ENCODE measurements around the gene FYB1.

FYB1 gene

GRCh38 chr5:39143151-39143860 lies 76.1 kb downstream of the FYB1 start:
- Histone ChIP-seq H3K36me3 (ENCODE audit: control insufficient read depth in 1 of 2, insufficient read depth in 2 of 2, low read length in 2 of 2) (no peaks in the 10 kb centered on the region), H3K9ac (ENCODE audit: low read depth in 1 of 2, low read length in 2 of 2) (no peak overlapping the region), H3K27ac (ENCODE audit: low read depth, low read length) (no peak overlapping the region), H3K9me3 (ENCODE audit: control insufficient read depth in 1 of 2, low read length in 2 of 2) (no peaks in the 10 kb centered on the region), H3K4me1 (ENCODE audit: control insufficient read depth in 1 of 2, insufficient read depth in 2 of 2, low read length in 2 of 2) (no peaks in the 10 kb centered on the region), H3K4me3 (ENCODE audit: low read depth in 1 of 2, low read length in 2 of 2) (no peak overlapping the region), H3K27me3 (ENCODE audit: control insufficient read depth in 1 of 2, insufficient read depth in 2 of 2, low read length in 2 of 2) (no peaks in the 10 kb centered on the region)

GRCh38 chr5:39140558-39141168 lies 78.7 kb downstream of the FYB1 start:
- Histone ChIP-seq H3K4me1 (ENCODE audit: control insufficient read depth in 1 of 2, insufficient read depth in 2 of 2, low read length in 2 of 2) (no peaks in the 10 kb centered on the region), H3K9me3 (ENCODE audit: control insufficient read depth in 1 of 2, low read length in 2 of 2) (no peaks in the 10 kb centered on the region), H3K27me3 (ENCODE audit: control insufficient read depth in 1 of 2, insufficient read depth in 2 of 2, low read length in 2 of 2) (no peaks in the 10 kb centered on the region), H3K4me3 (ENCODE audit: low read depth in 1 of 2, low read length in 2 of 2) (no peak overlapping the region), H3K9ac (ENCODE audit: low read depth in 1 of 2, low read length in 2 of 2) (no peak overlapping the region), H3K27ac (ENCODE audit: low read depth, low read length) (no peak overlapping the region), H3K36me3 (ENCODE audit: control insufficient read depth in 1 of 2, insufficient read depth in 2 of 2, low read length in 2 of 2) (peaks cover 0 to 2% of the 10 kb centered on the region in 2 donors)

GRCh38 chr5:39138892-39139291 lies 80.5 kb downstream of the FYB1 start:
- Histone ChIP-seq H3K9ac (ENCODE audit: low read depth in 1 of 2, low read length in 2 of 2) (no peak overlapping the region), H3K4me3 (ENCODE audit: low read depth in 1 of 2, low read length in 2 of 2) (no peak overlapping the region), H3K9me3 (ENCODE audit: control insufficient read depth in 1 of 2, low read length in 2 of 2) (no peaks in the 10 kb centered on the region), H3K36me3 (ENCODE audit: control insufficient read depth in 1 of 2, insufficient read depth in 2 of 2, low read length in 2 of 2) (peaks cover 0 to 6% of the 10 kb centered on the region in 2 donors), H3K4me1 (ENCODE audit: control insufficient read depth in 1 of 2, insufficient read depth in 2 of 2, low read length in 2 of 2) (no peaks in the 10 kb centered on the region), H3K27ac (ENCODE audit: low read depth, low read length) (no peak overlapping the region), H3K27me3 (ENCODE audit: control insufficient read depth in 1 of 2, insufficient read depth in 2 of 2, low read length in 2 of 2) (no peaks in the 10 kb centered on the region)

DNA sequence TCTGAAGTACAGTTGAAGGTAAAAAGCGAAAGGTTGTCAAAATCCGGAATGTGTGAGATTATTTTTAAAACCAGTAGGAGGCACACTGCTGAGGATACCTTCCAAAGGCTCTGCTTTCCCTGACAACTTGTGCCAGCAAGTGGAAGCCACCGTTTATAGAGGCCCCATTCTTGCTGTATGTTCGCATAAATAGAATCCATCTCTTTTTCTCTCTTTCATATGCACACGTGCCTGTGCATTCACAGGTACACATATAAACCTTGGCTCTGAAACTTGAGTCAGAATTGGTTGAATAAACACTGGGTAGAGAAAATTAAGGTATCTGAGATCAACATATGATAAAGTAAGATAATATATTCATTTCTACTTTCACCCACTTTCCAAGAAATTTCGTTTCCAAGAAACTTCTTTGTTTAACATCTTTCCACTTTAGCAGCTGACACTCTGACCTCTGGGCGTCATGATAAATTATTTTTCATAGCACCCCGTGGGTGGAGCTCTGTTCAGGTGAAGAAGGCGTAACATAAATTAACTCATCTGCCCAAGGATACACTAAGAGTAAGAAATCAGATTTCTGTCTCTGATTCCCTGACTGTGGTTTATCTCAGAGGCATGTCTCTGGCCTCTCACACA lies 81.4 kb downstream of the FYB1 start:
- H3K9ac ChIP-seq (ENCODE audit: low read depth in 1 of 2, low read length in 2 of 2), result no peak overlapping the region
- no peaks in the 10 kb centered on the region for H3K4me1 ChIP-seq (ENCODE audit: control insufficient read depth in 1 of 2, insufficient read depth in 2 of 2, low read length in 2 of 2)
- no peaks in the 10 kb centered on the region for H3K9me3 ChIP-seq (ENCODE audit: control insufficient read depth in 1 of 2, low read length in 2 of 2)
- H3K4me3 ChIP-seq (ENCODE audit: low read depth in 1 of 2, low read length in 2 of 2), result no peak overlapping the region
- H3K27ac ChIP-seq (ENCODE audit: low read depth, low read length), result no peak overlapping the region
- H3K36me3 ChIP-seq (ENCODE audit: control insufficient read depth in 1 of 2, insufficient read depth in 2 of 2, low read length in 2 of 2), result peaks cover 0 to 6% of the 10 kb centered on the region in 2 donors
- no peaks in the 10 kb centered on the region for H3K27me3 ChIP-seq (ENCODE audit: control insufficient read depth in 1 of 2, insufficient read depth in 2 of 2, low read length in 2 of 2)

DNA sequence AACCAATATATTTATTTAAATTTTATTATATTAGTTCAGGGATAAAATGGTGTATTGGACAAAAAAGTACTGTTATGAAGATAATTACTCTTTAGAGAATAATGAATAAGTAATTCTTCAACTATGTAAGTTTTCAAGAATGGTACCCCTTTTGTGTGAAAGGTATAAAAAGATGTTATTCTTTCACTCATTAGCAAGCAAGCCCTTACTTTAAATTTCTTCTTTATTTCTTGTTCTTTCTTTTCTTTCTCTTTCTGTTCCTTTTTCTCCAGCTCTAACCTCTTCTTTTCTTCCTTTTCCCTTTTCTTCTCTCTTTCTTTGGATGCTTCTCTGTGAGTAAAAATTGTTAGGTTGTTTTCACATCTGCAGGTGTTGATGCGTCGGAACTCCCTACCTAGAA lies 82.0 kb downstream of the FYB1 start:
- no peaks in the 10 kb centered on the region for H3K27me3 ChIP-seq (ENCODE audit: control insufficient read depth in 1 of 2, insufficient read depth in 2 of 2, low read length in 2 of 2)
- H3K27ac ChIP-seq (ENCODE audit: low read depth, low read length), result no peak overlapping the region
- no peak overlapping the region for H3K4me3 ChIP-seq (ENCODE audit: low read depth in 1 of 2, low read length in 2 of 2)
- H3K36me3 ChIP-seq (ENCODE audit: control insufficient read depth in 1 of 2, insufficient read depth in 2 of 2, low read length in 2 of 2), result peaks cover 0 to 6% of the 10 kb centered on the region in 2 donors
- no peak overlapping the region for H3K9ac ChIP-seq (ENCODE audit: low read depth in 1 of 2, low read length in 2 of 2)
- H3K4me1 ChIP-seq (ENCODE audit: control insufficient read depth in 1 of 2, insufficient read depth in 2 of 2, low read length in 2 of 2), result no peaks in the 10 kb centered on the region
- H3K9me3 ChIP-seq (ENCODE audit: control insufficient read depth in 1 of 2, low read length in 2 of 2), result no peaks in the 10 kb centered on the region

DNA sequence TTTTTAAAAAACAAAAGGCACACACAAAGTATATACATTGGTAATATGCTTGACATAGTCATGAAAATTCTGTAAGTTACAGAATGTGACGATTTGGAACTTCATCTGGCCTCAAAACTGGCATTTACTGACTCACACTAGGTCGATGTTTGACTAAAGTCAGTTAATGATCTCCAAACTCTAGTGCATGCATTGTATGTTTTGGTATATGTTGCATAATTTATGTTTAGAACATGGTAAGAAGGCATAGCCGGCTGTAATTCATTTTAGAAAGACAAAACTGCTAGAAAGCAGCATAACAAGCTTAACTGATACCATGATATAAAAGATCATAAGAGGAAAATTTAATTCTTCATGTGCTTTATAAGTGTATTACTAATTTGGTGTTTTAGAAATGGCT lies 86.6 kb downstream of the FYB1 start:
- peaks cover 0 to 6% of the 10 kb centered on the region in 2 donors for H3K36me3 ChIP-seq (ENCODE audit: control insufficient read depth in 1 of 2, insufficient read depth in 2 of 2, low read length in 2 of 2)
- H3K9ac ChIP-seq (ENCODE audit: low read depth in 1 of 2, low read length in 2 of 2), result no peak overlapping the region
- no peak overlapping the region for H3K4me3 ChIP-seq (ENCODE audit: low read depth in 1 of 2, low read length in 2 of 2)
- no peak overlapping the region for H3K27ac ChIP-seq (ENCODE audit: low read depth, low read length)
- no peaks in the 10 kb centered on the region for H3K4me1 ChIP-seq (ENCODE audit: control insufficient read depth in 1 of 2, insufficient read depth in 2 of 2, low read length in 2 of 2)
- no peaks in the 10 kb centered on the region for H3K27me3 ChIP-seq (ENCODE audit: control insufficient read depth in 1 of 2, insufficient read depth in 2 of 2, low read length in 2 of 2)
- no peaks in the 10 kb centered on the region for H3K9me3 ChIP-seq (ENCODE audit: control insufficient read depth in 1 of 2, low read length in 2 of 2)

- Histone ChIP-seq H3K36me3 (ENCODE audit: control insufficient read depth in 1 of 2, insufficient read depth in 2 of 2, low read length in 2 of 2) (peaks cover 0 to 6% of the 10 kb centered on the region in 2 donors), H3K4me3 (ENCODE audit: low read depth in 1 of 2, low read length in 2 of 2) (no peak overlapping the region), H3K27ac (ENCODE audit: low read depth, low read length) (no peak overlapping the region), H3K9ac (ENCODE audit: low read depth in 1 of 2, low read length in 2 of 2) (no peak overlapping the region), H3K4me1 (ENCODE audit: control insufficient read depth in 1 of 2, insufficient read depth in 2 of 2, low read length in 2 of 2) (no peaks in the 10 kb centered on the region), H3K27me3 (ENCODE audit: control insufficient read depth in 1 of 2, insufficient read depth in 2 of 2, low read length in 2 of 2) (no peaks in the 10 kb centered on the region), H3K9me3 (ENCODE audit: control insufficient read depth in 1 of 2, low read length in 2 of 2) (no peaks in the 10 kb centered on the region)
Measured at GRCh38 chr5:39132128-39132447, 87.3 kb downstream of the FYB1 start.

GRCh38 chr5:39131210-39132127 lies 87.9 kb downstream of the FYB1 start:
- Histone ChIP-seq H3K27ac (ENCODE audit: low read depth, low read length) (no peak overlapping the region), H3K9ac (ENCODE audit: low read depth in 1 of 2, low read length in 2 of 2) (no peak overlapping the region), H3K27me3 (ENCODE audit: control insufficient read depth in 1 of 2, insufficient read depth in 2 of 2, low read length in 2 of 2) (no peaks in the 10 kb centered on the region), H3K36me3 (ENCODE audit: control insufficient read depth in 1 of 2, insufficient read depth in 2 of 2, low read length in 2 of 2) (peaks cover 0 to 4% of the 10 kb centered on the region in 2 donors), H3K9me3 (ENCODE audit: control insufficient read depth in 1 of 2, low read length in 2 of 2) (no peaks in the 10 kb centered on the region), H3K4me1 (ENCODE audit: control insufficient read depth in 1 of 2, insufficient read depth in 2 of 2, low read length in 2 of 2) (no peaks in the 10 kb centered on the region), H3K4me3 (ENCODE audit: low read depth in 1 of 2, low read length in 2 of 2) (no peak overlapping the region)

GRCh38 chr5:39130716-39131115 lies 88.6 kb downstream of the FYB1 start:
- no peaks in the 10 kb centered on the region for H3K4me1 ChIP-seq (ENCODE audit: control insufficient read depth in 1 of 2, insufficient read depth in 2 of 2, low read length in 2 of 2)
- peaks cover 0 to 4% of the 10 kb centered on the region in 2 donors for H3K36me3 ChIP-seq (ENCODE audit: control insufficient read depth in 1 of 2, insufficient read depth in 2 of 2, low read length in 2 of 2)
- no peaks in the 10 kb centered on the region for H3K9me3 ChIP-seq (ENCODE audit: control insufficient read depth in 1 of 2, low read length in 2 of 2)
- no peak overlapping the region for H3K4me3 ChIP-seq (ENCODE audit: low read depth in 1 of 2, low read length in 2 of 2)
- H3K9ac ChIP-seq (ENCODE audit: low read depth in 1 of 2, low read length in 2 of 2), result no peak overlapping the region
- no peaks in the 10 kb centered on the region for H3K27me3 ChIP-seq (ENCODE audit: control insufficient read depth in 1 of 2, insufficient read depth in 2 of 2, low read length in 2 of 2)
- no peak overlapping the region for H3K27ac ChIP-seq (ENCODE audit: low read depth, low read length)

GRCh38 chr5:39121922-39122321 lies 97.4 kb downstream of the FYB1 start:
- H3K9me3 ChIP-seq (ENCODE audit: control insufficient read depth in 1 of 2, low read length in 2 of 2), result no peaks in the 10 kb centered on the region
- no peak overlapping the region for H3K9ac ChIP-seq (ENCODE audit: low read depth in 1 of 2, low read length in 2 of 2)
- no peaks in the 10 kb centered on the region for H3K4me1 ChIP-seq (ENCODE audit: control insufficient read depth in 1 of 2, insufficient read depth in 2 of 2, low read length in 2 of 2)
- H3K36me3 ChIP-seq (ENCODE audit: control insufficient read depth in 1 of 2, insufficient read depth in 2 of 2, low read length in 2 of 2), result no peaks in the 10 kb centered on the region
- no peaks in the 10 kb centered on the region for H3K27me3 ChIP-seq (ENCODE audit: control insufficient read depth in 1 of 2, insufficient read depth in 2 of 2, low read length in 2 of 2)
- H3K4me3 ChIP-seq (ENCODE audit: low read depth in 1 of 2, low read length in 2 of 2), result no peak overlapping the region
- no peak overlapping the region for H3K27ac ChIP-seq (ENCODE audit: low read depth, low read length)
